Mononuclear cell (primary cell): ENCODE results near the gene RILPL2. TPM values are rescaled to one million over a fixed set of nuclear protein-coding genes. Genes with fewer than 3 reads are reported as not detected.
A peak's percentile ranks its signal among the peaks of the same experiment; 100 is the strongest.

Source experiments
- H3K27me3 ChIP-seq: 2 replicates; pipeline ENCODE4 v1.6.0; 2011; ENCODE audit warnings: low read length, control low read depth; ENCODE audit not compliant: insufficient read depth
- H3K4me1 ChIP-seq: 2 replicates; pipeline ENCODE4 v1.5.1; 2011; ENCODE audit warnings: mild to moderate bottlenecking, low read length, control low read depth; ENCODE audit not compliant: insufficient read depth
- H3K4me3 ChIP-seq: 2 replicates; pipeline ENCODE4 v1.5.1; 2011; ENCODE audit warnings: mild to moderate bottlenecking, low read length, moderate library complexity
- H3K9me3 ChIP-seq: 2 replicates; pipeline ENCODE4 v1.5.1; 2011; ENCODE audit warnings: low read depth, mild to moderate bottlenecking, control low read depth, low read length
- total RNA-seq: library from RNA; depleted of rRNA; stranded (reverse); fragments of >200 nt; gene quantifications from one replicate; pipeline ENCODE4 v1.2.3, GENCODE V29; 2012

The RILPL2 gene
- total RNA-seq, 1 donor, result 9.9 TPM

- no peaks in the 10 kb centered on the region for H3K9me3 ChIP-seq
- no peak overlapping the region for H3K4me3 ChIP-seq
- H3K4me1 ChIP-seq, result no peaks in the 10 kb centered on the region
- no peaks in the 10 kb centered on the region for H3K27me3 ChIP-seq
These were observed 37.8 kb downstream of the RILPL2 start for GRCh38 chr12:123398550-123399254.

- Histone ChIP-seq H3K27me3 (no peaks in the 10 kb centered on the region), H3K9me3 (no peaks in the 10 kb centered on the region), H3K4me3 (no peak overlapping the region)
These were observed 38.3 kb downstream of the RILPL2 start for GRCh38 chr12:123398177-123398549.

GRCh38 chr12:123397400-123397799 is 39.1 kb downstream of the RILPL2 start:
- Histone ChIP-seq H3K4me3 (no peak overlapping the region), H3K9me3 (no peaks in the 10 kb centered on the region), H3K27me3 (no peaks in the 10 kb centered on the region), H3K4me1 (peaks cover 5% of the 10 kb centered on the region)

More at GRCh38 chr12:123398177-123398549, 38.3 kb downstream of the RILPL2 start:
- H3K4me1 ChIP-seq, result no peaks in the 10 kb centered on the region

GRCh38 chr12:123396954-123397353 is 39.5 kb downstream of the RILPL2 start:
- Histone ChIP-seq H3K4me1 (peaks cover 9% of the 10 kb centered on the region), H3K4me3 (no peak overlapping the region), H3K27me3 (no peaks in the 10 kb centered on the region), H3K9me3 (no peaks in the 10 kb centered on the region)

DNA sequence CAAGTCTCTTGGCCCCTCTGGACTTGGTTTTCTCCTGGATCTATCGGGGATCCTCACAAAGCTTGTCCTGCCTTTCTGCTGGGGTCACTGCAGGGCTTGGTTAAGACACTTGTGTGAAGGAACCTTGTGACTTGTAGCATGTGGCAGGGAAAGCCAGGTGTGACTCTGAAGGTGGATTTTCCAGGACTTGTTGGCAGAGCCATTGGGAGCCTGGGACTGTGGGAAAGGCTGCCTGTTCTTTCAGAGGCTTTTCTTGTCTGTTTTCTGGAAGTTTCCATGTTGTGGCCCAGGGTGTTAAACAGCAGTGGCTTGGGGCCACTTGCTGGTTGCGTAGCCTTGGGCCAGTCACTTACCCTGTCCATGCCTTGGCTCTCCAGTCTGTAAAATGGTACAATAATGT is 39.9 kb downstream of the RILPL2 start:
- Histone ChIP-seq H3K4me3 (no peak overlapping the region), H3K9me3 (no peaks in the 10 kb centered on the region), H3K4me1 (peaks cover 13% of the 10 kb centered on the region), H3K27me3 (no peaks in the 10 kb centered on the region)

DNA sequence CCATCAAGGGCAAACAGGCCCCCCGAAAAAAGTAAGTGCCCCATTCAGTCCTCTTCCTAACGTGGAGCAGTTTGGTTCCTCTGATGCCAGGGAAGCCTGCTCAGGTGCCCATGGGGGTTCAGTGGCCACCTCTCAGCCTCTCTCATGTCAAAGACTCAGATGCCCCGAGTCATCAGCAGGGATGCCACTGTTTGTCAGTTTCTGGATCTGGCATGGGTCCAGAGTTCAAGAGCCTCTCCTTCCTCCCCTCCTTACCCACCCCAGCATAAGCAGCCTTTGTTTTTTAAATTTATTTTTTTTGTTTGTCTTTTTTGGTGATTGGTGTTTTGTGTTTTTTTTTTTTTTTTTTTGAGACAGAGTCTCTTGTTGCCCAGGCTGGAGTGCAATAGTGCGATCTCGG is 41.2 kb downstream of the RILPL2 start:
- no peak overlapping the region for H3K4me3 ChIP-seq
- H3K9me3 ChIP-seq, result no peaks in the 10 kb centered on the region
- H3K27me3 ChIP-seq, result no peaks in the 10 kb centered on the region
- peaks cover 26% of the 10 kb centered on the region for H3K4me1 ChIP-seq

DNA sequence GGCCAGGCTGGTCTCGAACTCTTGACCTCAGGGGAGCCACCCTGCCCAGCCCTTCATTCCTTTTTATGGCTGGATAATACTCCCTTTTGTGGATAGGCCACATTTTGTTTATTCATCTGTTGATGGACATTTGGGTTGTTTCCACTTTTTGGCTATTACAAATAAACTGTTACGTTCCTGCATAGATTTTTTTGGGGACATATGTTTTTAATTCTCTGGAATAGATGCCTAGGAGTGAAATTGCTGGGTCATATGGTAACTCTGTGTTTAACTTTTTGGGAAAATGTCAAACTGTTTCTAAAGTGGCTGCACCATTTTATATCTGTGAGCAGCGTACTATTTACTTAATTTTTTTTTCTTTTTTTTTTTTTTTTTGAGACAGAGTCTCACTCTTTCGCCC is 42.7 kb downstream of the RILPL2 start:
- Histone ChIP-seq H3K4me3 (no peak overlapping the region), H3K9me3 (no peaks in the 10 kb centered on the region), H3K27me3 (no peaks in the 10 kb centered on the region), H3K4me1 (peaks cover 34% of the 10 kb centered on the region)

GRCh38 chr12:123391546-123392343 is 44.7 kb downstream of the RILPL2 start:
- H3K4me1 ChIP-seq, result peaks cover 45% of the 10 kb centered on the region
- H3K4me3 ChIP-seq, result no peak overlapping the region
- no peaks in the 10 kb centered on the region for H3K27me3 ChIP-seq
- no peaks in the 10 kb centered on the region for H3K9me3 ChIP-seq

- H3K4me1 ChIP-seq, result peaks cover 45% of the 10 kb centered on the region
- no peaks in the 10 kb centered on the region for H3K27me3 ChIP-seq
- no peaks in the 10 kb centered on the region for H3K9me3 ChIP-seq
- no peak overlapping the region for H3K4me3 ChIP-seq
These were observed 45.7 kb downstream of the RILPL2 start for GRCh38 chr12:123390498-123391426.

DNA sequence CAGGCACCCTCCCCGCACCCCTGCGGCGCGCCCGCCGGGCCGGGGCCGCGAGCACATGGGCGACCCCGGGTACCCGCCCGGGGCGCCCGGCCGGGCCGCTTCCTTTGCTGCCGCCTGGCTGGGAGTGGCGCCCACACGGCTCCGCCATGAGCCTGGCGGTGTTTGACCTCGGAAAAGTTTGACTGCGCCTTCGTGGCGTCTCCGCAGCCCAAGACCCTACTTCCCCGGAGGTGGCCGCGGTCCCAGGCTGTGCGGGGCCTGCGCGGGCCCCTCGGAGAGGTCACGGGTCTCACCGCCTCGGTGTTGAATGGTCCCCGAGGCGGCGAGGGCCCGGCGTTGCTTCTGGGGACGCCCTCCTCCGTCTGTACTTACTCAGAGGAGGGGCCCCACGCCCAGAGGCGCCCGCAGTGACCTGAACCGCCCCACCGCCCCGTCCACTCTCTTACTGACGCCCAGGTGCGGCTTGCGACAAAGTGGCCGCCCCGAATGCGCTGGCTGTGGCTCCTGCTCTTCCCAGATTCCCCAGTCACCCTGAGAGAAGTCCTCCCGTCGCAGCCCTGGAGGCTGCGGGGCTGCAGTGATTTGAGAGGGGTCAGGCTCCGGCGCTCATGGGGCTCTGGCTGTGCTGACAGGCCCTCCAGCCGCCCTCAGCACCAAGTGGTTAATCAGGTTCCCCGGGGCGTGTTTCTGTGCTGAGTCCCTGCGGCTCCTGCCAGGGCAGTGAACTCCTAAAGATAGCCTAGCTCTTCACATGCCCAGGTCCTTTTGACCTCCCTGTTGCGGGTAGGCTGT is 46.7 kb downstream of the RILPL2 start:
- peaks cover 48% of the 10 kb centered on the region for H3K4me1 ChIP-seq
- peak overlapping the region; percentile 54 for H3K4me3 ChIP-seq
- no peaks in the 10 kb centered on the region for H3K9me3 ChIP-seq
- no peaks in the 10 kb centered on the region for H3K27me3 ChIP-seq

DNA sequence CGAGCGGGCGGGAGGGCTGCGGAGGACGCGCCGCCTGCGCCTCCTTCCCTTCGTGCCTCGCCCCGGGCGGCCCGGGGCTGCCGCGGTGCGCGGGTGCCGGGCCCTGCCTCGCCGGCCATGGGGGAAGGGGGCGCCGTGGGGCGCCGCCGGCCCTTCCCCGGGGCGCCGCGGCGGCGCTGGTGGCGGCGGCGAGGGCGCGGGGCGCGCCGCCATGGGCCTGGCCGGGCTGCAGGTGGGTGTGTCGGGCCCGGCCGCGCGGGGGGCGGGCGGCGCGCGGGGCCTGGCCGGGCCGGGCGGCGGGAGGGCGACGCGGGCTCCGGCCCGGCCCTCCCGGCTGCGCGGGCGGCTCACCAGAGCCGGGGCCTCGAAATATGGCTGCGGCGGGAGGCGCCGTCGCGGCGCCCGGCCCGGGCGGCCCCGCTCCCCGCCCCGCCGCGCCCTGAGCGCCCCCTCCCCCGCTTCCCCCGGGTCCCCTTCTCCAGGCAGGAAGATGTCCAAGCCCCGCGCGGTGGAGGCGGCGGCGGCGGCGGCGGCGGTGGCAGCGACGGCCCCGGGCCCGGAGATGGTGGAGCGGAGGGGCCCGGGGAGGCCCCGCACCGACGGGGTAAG is 47.4 kb downstream of the RILPL2 start:
- no peaks in the 10 kb centered on the region for H3K9me3 ChIP-seq
- peak overlapping the region; percentile 54 for H3K4me3 ChIP-seq
- H3K27me3 ChIP-seq, result no peaks in the 10 kb centered on the region
- peaks cover 53% of the 10 kb centered on the region for H3K4me1 ChIP-seq

DNA sequence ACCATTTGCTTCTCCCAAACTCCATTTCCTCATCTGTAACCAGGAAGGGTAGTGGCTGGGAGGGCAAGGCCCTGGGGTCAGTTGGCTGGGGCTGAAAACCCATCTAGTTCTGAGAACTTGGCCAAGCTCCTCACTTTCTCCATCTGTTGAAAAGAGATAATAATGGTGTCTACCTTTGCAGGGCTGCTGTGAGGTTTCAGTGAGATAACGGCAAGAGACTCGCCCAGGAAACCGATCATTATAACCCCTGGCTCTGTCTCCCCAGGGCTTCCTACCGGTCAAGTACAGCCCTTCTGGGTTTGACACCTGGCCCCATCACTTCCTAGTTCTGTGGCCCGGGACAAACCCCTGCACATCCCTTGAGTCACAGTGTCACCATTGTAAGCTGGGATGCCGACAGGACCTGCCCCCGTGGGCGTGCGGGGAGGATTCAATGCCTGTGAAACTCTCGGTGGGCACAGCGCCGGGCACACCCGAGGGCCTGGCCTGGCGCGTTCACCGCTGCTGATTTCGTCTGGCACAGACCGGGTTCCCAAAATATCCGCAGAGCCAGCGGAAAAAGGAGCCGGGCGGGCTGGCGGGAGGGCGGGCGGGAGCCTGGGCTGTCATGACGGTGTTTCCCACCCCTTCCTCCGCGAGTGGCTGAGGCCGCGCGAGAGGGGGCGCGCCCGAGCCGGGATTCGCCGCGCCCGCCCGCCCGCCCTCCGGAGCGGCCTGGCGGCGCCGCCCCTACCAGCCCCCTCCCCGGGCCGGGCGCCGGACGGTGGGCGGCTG is 48.1 kb downstream of the RILPL2 start:
- no peaks in the 10 kb centered on the region for H3K9me3 ChIP-seq
- H3K4me3 ChIP-seq, result peak overlapping the region; percentile 68
- H3K27me3 ChIP-seq, result no peaks in the 10 kb centered on the region
- peaks cover 55% of the 10 kb centered on the region for H3K4me1 ChIP-seq

DNA sequence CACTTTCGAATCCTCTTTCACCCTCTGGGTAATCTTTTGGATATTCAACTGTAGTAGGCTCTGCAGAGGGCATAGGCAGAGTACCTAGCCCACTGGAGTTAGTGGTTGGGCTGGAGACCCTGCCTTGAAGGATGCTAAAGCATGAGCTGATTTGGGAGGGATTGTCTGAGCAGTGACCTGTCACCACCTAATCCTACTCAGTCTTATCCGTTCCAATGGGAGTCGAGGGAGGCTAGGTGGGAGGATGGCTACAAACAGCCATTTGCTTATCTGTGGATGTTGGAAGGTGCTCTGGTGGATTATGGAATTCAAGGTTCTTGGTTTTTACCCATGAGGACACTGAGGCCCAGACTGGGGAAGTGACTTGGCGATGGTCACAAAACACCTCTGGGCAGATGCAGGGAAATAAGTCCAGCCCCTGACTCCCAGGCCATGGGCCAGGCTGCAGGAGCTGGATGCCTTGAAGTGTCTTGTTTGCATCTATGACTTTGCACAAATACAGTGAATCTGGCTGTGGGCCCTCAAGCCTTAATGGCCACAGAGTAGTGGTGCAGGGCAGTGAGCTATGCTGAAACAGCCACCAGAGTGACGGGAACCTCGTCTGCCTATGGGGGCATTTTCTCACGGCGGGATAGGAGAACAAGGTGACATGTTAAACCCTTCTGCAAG is 48.8 kb downstream of the RILPL2 start:
- Histone ChIP-seq H3K4me3 (peak overlapping the region; percentile 68), H3K27me3 (no peaks in the 10 kb centered on the region), H3K4me1 (peaks cover 55% of the 10 kb centered on the region), H3K9me3 (no peaks in the 10 kb centered on the region)
